Activated T-cell treated with anti-CD3 and anti-CD28 coated beads, Interleukin-2, amount 50 U/mL, for 4 hours (primary cell): ENCODE results near the gene HOXA6. TPM values are rescaled to one million over a fixed set of nuclear protein-coding genes. Genes with fewer than 3 reads are reported as not detected.

Source experiments
- ATAC-seq, 2 donors: fragments of 200-7000 bp; cut with Tn5 transposase; one replicate each; pipeline ENCODE4 v1.10.0; 2021
- DNase-seq: peaks from one replicate; pipeline ENCODE4 v3.0.0-alpha.2; 2020
- H3K27me3 Mint-ChIP-seq: one replicate; pipeline ENCODE4 v1.8.0; 2021; ENCODE audit warnings: low read depth, mixed read lengths
- H3K36me3 Mint-ChIP-seq: one replicate; pipeline ENCODE4 v1.8.0; 2022; ENCODE audit warnings: mixed read lengths; ENCODE audit not compliant: insufficient read depth
- H3K4me1 Mint-ChIP-seq: one replicate; pipeline ENCODE4 v1.8.0; 2021; ENCODE audit warnings: low read depth, mixed read lengths
- H3K4me3 Mint-ChIP-seq: one replicate; pipeline ENCODE4 v1.8.0; 2021; ENCODE audit warnings: mild to moderate bottlenecking, moderate library complexity, mixed read lengths
- H3K9me3 Mint-ChIP-seq: one replicate; pipeline ENCODE4 v1.8.0; 2021; ENCODE audit warnings: mixed read lengths
- total RNA-seq, 3 donors: library from RNA; stranded (reverse); gene quantifications; one replicate each; pipeline ENCODE4 v1.2.1, GENCODE V29; 2021

HOXA6 gene
- total RNA-seq, 3 donors from 2014 or later = not detected

DNA sequence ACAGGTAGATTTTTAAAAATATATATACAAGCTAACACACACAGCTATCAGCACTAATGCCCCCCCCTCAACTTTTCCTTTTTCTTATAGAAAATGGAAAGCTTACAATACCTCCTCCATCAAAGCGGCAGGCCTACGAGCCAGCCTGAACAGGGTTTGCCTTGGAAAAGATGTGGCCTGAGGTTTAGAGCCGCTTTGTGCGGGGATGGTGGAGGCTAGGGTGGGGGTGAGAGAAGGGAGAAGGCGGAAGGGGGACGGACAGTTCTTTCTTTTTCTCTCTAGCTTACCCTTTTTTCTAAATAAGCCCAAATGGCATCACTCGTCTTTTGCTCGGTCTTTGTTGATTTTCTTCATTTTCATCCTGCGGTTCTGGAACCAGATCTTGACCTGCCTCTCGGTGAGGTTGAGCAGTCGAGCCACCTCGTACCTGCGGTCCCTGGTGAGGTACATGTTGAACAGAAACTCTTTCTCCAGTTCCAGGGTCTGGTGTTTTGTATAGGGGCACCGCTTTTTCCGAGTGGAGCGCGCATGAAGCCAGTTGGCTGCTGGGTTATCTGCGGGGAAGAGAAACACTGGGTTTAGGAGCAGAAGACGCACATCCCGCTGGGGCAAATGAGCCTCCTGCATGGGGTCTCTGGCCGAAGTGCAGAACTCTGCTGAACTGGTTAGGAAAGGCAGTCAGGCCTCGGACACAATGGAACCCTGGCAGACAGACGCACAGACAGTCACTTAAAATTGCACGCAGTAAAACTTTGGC is 15.9 kb upstream of the HOXA6 start:
- Mint-ChIP-seq H3K4me3 (no peak overlapping the region), H3K27me3 (peaks cover 79% of the 10 kb centered on the region), H3K36me3 (no peaks in the 10 kb centered on the region), H3K4me1 (peaks cover 23% of the 10 kb centered on the region), H3K9me3 (no peaks in the 10 kb centered on the region)
- DNase-seq (no peak), ATAC-seq (no peak)

DNA sequence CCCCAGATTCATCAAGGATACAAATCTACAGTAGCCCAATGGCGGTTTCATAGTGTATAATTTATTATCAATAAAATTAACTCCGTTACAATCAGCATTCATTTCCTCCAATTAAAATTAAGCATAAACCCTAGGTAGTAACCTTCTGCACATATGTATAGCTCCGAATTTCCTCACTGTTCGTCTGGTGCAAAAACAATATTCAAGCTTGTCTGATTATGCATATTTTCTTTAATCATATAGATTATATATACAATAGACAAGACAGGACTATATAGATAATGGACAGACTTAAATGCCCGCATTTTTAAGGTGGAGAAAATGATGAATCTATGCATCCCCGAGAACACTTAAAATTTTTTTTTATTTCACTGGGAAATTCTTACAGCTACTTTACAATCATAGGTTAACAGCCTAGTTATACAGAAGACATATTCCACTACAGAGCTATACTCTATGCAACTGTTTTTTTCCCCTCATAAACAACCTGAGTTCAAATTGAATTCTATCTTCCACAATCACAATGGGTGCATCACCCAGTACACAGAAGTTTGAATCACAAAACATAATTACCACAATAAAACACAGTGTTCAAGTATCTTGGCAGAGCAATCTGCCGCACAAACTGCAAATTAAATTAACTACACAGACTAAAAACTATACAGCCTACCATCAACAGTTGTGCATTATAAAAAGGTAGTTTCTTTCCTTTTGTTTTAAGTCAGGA is 15.2 kb upstream of the HOXA6 start:
- DNase-seq (no peak), ATAC-seq (no peak)
- no peak overlapping the region for H3K4me3 Mint-ChIP-seq
- no peaks in the 10 kb centered on the region for H3K36me3 Mint-ChIP-seq
- no peaks in the 10 kb centered on the region for H3K9me3 Mint-ChIP-seq
- H3K4me1 Mint-ChIP-seq = peaks cover 26% of the 10 kb centered on the region
- H3K27me3 Mint-ChIP-seq = peaks cover 79% of the 10 kb centered on the region

DNA sequence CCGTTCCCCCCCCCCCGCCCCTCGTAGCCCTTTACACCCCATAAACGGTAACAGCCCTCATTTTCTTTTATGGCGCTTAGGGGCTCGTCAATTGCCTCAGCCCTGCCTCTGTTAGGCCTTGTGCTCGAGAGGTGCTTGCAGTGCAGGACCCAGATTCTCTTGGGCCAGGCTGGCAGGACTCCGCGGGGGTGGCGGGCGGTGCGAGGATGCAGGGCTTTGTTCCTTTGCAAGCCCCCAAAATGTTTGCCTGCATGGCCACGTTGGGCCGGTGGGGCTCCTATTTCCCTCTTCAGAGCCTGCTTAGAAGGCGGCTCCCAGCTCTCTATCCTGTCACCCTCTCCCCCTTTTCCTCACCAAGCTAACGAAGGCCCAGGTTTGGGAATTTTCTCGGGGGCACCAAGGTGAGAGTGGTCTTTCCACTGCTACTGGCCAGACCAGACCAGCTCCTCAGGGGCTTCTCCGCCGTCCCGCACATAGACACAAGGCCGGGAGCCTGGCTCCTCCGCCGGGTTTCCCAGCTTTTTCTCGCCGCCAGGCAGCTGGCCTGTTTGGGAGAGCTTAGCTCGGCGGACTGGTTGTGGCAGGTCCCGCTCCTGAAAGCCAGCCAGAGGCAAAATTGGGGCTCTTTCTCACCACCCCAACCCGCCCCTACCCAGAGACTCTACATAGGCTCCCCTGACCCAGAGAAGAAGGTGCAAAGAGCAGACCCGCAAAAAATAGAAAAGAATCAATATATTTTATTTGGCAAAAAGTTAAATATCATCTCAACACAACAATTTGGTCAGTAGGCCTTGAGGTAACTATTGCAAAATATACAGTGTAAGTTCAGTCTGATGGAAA is 14.4 kb upstream of the HOXA6 start:
- Mint-ChIP-seq H3K9me3 (no peaks in the 10 kb centered on the region), H3K36me3 (no peaks in the 10 kb centered on the region), H3K4me3 (no peak overlapping the region), H3K27me3 (peaks cover 79% of the 10 kb centered on the region), H3K4me1 (peaks cover 25% of the 10 kb centered on the region)
- DNase-seq (no peak), ATAC-seq (no peak)

DNA sequence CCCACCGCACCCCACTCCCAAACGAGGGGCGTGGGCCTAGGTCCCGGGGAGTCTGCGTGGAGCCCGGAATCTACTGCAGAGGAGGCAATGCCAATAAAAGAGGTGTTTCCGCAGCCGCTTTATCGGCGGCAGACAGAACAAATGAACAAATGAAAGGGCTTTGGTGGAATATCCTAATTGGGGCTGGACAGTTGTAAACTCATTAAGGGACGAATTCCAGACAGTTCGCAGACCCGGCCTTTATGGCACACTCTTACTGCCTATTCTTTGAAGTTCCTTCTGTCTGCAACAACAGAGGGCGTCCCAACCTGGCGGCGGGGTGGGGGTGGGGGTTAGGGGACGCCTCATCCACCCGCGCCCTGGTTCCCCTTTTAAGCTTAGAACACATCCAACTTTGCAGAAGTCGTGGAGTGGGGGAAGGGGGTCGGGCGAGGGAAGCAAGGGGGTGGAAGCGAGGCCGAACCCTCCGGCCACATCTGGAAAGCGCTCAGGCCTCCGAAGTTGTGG is 13.7 kb upstream of the HOXA6 start:
- Mint-ChIP-seq H3K4me1 (peaks cover 23% of the 10 kb centered on the region), H3K36me3 (no peaks in the 10 kb centered on the region), H3K4me3 (peak overlapping the region; percentile 73), H3K27me3 (peaks cover 77% of the 10 kb centered on the region), H3K9me3 (no peaks in the 10 kb centered on the region)
- no peak for ATAC-seq
- no peak for DNase-seq

DNA sequence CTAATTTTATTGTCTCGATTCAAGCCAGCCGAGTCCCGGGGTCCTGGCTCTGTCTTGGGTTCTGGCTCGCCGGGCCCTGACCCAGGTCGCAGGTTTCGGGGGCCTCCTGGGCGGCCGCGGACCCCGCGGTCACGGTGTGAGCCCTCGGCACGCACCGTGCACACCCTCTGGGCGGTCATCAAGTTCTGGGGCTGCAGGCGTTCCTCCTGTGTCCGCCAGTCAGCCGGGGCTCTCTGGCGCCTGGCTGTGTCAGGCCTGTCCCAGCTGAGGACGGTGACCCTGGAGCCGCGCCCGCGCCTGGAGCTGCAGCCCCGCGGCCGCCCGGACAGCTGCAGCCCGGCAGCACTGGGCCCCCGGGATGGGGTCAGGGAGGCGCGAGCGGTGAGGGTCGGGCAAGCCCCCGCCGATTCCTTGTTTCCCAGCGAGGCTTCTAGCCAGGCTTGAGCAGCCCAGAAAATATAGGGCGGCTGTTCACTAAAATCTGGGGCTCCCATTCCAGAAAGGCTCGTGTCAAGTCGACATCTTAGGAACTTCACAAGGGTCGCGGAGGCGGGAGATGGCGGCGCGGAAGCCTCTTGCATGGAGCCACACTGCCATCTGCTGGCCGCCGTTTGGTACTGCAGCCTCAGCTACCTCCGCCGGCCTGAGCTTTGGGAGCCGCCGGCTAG is 13.1 kb upstream of the HOXA6 start:
- Mint-ChIP-seq H3K9me3 (no peaks in the 10 kb centered on the region), H3K4me1 (peaks cover 24% of the 10 kb centered on the region), H3K36me3 (no peaks in the 10 kb centered on the region), H3K27me3 (peaks cover 77% of the 10 kb centered on the region), H3K4me3 (peak overlapping the region; percentile 73)
- ATAC-seq (peak; percentile 65 to 76), DNase-seq (peak; percentile 88)

DNA sequence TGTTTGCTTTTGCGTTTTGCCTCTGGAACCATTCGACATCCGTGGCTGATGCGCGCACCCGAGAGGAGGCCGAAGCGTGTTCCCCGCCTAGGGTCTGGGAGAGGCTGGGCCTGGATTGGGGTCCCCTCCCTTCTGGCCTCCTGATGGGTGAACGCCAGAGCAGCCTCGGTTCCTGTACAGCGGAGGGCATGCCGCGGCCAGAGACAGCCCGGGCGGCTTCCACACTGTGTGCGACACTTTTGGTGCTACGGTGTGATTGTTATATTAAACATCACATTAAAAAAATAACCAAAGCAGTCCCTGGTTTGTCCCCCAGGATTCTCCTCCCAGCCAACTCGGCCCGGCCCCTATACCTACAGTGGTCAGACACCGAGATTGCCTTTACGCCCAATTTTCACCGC is 12.6 kb upstream of the HOXA6 start:
- H3K4me1 Mint-ChIP-seq = peaks cover 27% of the 10 kb centered on the region
- no peak for DNase-seq
- peaks cover 79% of the 10 kb centered on the region for H3K27me3 Mint-ChIP-seq
- ATAC-seq = peak; percentile 25 to 32
- peak overlapping the region; percentile 46 for H3K4me3 Mint-ChIP-seq
- no peaks in the 10 kb centered on the region for H3K36me3 Mint-ChIP-seq
- H3K9me3 Mint-ChIP-seq = no peaks in the 10 kb centered on the region

DNA sequence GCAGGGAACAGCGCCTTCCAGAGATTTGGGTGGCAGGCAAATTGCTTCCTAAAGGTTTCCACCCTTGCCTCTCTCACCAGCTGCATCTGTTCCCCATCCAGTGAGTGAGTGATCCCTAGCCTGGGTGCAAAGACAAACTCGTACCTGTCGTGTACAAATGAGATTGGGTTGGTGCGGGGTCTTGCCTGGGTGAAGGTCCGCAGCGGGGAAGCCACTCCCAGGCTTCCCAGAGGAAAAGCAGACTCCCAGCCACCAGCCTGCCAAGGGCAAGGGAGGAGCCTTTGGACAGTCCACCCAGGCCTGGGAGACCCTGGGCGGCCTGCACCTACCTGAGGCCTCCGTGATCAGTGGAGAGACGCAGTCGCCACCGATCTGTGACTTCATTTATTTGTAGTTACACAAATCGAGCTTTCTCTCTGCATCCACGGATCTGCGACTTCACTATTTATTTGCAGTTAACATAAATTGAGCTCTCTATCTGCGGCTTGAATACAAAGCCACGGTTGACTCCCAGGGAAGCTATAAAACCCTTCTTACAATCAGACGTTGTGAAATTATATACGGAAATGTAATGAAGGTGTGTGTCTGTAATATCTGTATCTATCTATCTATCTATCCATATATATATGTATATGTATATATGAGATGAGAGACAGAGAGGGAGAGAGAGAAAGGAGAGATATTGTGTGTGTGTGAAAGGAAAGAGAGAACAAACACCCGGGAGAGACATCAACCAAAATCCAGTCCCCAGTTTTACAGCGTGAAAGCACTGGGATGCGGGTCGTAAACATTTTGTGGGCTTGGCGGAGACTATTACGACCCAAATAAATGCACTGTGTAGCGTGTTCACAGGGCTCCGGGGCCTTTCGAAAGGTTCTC is 11.9 kb upstream of the HOXA6 start:
- Mint-ChIP-seq H3K36me3 (no peaks in the 10 kb centered on the region), H3K4me3 (peak overlapping the region; percentile 46), H3K27me3 (peaks cover 82% of the 10 kb centered on the region), H3K9me3 (no peaks in the 10 kb centered on the region), H3K4me1 (peaks cover 30% of the 10 kb centered on the region)
- no peak for DNase-seq
- ATAC-seq = no peak

DNA sequence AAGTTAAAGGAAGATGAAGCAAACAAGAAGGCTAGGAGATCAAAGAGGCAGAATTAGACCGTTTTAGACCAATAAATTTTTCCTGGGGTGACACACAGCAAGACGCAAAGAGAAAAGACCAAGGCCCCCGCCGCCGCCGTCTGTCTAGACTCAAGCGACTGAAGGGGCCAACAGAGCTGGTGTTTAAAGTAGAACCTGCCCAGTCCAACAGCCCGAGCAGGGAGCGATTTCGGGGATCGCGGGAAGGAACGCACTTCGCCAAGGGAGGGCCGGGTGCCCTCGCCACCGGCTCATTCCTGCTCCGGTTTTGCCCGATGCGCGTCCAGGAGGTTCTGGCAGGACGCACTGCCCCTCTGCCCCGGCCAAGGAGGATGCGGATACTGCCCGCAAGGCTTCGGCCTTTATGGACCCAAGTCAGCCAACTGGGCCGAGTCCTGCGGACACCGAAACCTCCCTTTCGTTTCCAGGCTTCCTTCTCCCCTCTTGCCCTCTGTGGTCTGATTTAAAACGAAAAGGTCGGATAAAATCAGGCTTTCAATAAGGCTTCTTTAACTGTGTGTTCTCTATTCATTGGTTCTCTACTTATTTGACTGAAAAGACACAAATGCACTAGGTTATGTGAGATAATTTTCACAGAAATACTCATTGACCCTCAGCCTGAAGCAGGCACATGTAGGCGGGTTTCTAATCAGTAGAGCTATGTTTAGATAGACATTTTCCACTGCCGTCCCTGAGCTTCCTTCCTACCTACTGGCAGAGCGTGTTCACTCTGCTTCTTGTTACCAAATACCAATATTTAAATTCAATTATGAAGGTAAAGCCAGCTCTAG is 11.1 kb upstream of the HOXA6 start:
- H3K27me3 Mint-ChIP-seq = peaks cover 81% of the 10 kb centered on the region
- peaks cover 37% of the 10 kb centered on the region for H3K4me1 Mint-ChIP-seq

DNA sequence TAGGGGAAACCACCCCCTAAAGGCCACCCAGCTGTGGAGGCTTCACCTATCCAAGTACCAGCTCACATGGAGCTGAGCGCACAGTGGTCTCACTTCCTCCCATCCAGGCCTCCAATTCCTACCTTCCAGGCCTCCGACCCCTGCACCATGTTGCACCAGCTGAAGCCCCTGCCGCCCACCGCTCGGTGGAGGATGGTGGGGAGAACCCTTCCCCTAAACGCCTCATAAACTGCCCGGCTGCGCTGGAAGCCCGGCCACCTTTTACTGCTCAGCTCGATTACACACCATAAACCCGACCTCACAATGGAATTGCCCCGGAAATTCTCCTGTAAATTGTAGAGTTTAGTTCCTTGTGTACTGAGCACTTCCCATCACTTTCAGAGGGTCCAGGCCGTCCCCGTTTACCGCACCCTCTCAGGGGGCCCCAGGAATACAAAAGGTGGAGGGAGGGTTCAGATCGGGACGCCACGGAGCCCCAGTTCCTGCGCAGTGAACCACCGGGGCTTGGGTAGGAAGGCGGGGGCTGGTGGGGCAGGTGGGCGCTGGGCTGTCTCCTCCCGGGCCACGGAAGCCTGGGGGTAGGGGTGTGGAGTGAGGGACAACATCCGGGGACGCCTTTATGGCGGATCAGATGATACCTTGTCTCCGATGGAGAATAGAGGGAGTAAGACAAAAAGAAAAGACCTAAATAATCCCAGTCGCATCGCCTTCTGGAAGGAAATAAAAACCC is 10.3 kb upstream of the HOXA6 start:
- DNase-seq (no peak), ATAC-seq (no peak)
- Mint-ChIP-seq H3K4me1 (peaks cover 38% of the 10 kb centered on the region), H3K36me3 (no peaks in the 10 kb centered on the region), H3K4me3 (peak overlapping the region; percentile 52), H3K9me3 (no peaks in the 10 kb centered on the region), H3K27me3 (peaks cover 82% of the 10 kb centered on the region)

More for the DNA sequence above, 11.1 kb upstream of the HOXA6 start:
- Mint-ChIP-seq H3K36me3 (no peaks in the 10 kb centered on the region), H3K9me3 (no peaks in the 10 kb centered on the region), H3K4me3 (no peak overlapping the region)
- DNase-seq = no peak
- no peak for ATAC-seq

DNA sequence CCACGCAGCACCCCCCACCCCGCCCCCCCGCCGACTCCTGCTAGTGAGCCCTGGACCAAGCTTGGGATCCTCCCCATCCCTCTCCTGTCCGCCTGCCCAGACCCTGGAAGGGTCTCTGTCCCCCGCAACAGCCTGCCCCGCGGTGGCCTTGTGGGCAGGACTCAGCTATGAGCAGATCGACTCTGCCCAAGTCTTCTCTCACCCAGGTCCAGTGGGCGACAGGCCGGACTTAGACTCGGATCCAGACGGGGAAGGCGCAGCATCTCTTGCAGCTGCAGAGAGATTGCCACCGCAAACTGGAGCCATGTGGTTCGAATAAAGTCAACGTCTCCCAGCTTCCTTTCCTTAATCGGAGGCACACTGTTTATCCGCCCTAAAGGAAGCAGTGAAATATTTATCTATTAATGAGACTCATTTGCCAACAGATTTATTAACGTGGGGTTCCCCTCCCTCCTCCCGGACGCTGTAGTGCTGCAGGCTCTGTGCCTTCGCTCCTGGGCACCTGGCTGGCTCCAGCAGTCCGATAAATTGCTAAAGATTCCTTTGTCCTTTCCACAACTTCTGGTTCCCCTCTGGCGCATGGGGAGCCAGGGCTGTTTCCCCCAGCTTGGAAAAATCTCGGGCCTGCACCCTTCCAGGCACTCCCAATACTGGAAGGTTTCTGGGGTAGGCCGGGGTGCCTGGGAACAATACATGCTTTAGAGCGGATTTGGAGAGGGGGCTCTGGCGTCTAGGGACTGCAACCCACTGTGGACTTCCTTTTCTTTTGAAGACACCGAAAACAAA is 9.5 kb upstream of the HOXA6 start:
- no peak overlapping the region for H3K4me3 Mint-ChIP-seq
- no peaks in the 10 kb centered on the region for H3K36me3 Mint-ChIP-seq
- H3K27me3 Mint-ChIP-seq = peaks cover 83% of the 10 kb centered on the region
- no peak for ATAC-seq
- DNase-seq = no peak
- H3K4me1 Mint-ChIP-seq = peaks cover 38% of the 10 kb centered on the region
- H3K9me3 Mint-ChIP-seq = no peaks in the 10 kb centered on the region

DNA sequence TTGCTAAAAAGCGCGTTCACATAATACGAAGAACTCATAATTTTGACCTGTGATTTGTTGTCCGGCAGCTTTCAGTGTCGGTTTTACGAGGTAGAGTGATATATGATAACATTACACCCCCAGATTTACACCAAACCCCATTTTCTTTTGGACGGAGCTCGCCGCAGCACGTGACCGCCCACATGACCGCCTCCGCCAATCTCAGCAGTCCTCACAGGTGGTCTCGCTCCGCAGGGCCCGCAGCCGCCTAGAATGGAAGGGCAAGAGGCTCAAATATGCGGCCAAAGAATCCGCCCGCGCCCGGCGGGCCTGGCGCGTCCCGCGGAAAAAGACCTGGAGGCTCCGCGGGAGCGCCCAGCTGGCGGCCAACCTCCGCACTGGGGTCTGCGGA is 8.9 kb upstream of the HOXA6 start, which contains the start of gene HOXA7:
TSS of gene HOXA7 (minus strand) at position 168 of the 391 bp plus-strand sequence. CDS start at position 38, 130 bp downstream.
- ATAC-seq (no peak), DNase-seq (no peak)
- Mint-ChIP-seq H3K36me3 (no peaks in the 10 kb centered on the region), H3K4me1 (peaks cover 44% of the 10 kb centered on the region), H3K9me3 (no peaks in the 10 kb centered on the region), H3K27me3 (peaks cover 86% of the 10 kb centered on the region), H3K4me3 (peak within 1 kb of the TSS; percentile 46)
